ENCODE measurements around the gene TBC1D22A.

GRCh38 chr22:47197773-47198500, 435.5 kb downstream of the TBC1D22A start:
- TF ChIP-seq POLR2A (IDR thresholded peaks at IDR 0.05): no peak
- TF ChIP-seq CTCF (IDR thresholded peaks at IDR 0.05 in 4 of 5, conservative IDR thresholded peaks at IDR 0.05 in 1 of 5): no peak

Measured in gastrocnemius medialis (tissue), 4 donors.